Upper lobe of right lung (tissue), 1 donor: ENCODE data around the gene KCNJ4. TPM values are rescaled to one million over a fixed set of nuclear protein-coding genes. Genes with fewer than 3 reads are reported as not detected.

Experiments used
- ATAC-seq: fragments of 200-7000 bp; cut with Tn5 transposase; one replicate; pipeline ENCODE4 v1.9.1; 2020; ENCODE audit warnings: mild to moderate bottlenecking, moderate library complexity
- DNase-seq: peaks from one replicate; pipeline ENCODE4 v3.0.0-alpha.2; 2020
- H3K27ac ChIP-seq: fragments of 200-600 bp; one replicate; pipeline ENCODE4 v1.8.0; 2022
- H3K27me3 ChIP-seq: fragments of 200-600 bp; one replicate; pipeline ENCODE4 v1.8.0; 2022; ENCODE audit warnings: mild to moderate bottlenecking
- H3K36me3 ChIP-seq: fragments of 200-600 bp; one replicate; pipeline ENCODE4 v1.8.0; 2022
- H3K4me1 ChIP-seq: fragments of 200-600 bp; one replicate; pipeline ENCODE4 v1.8.0; 2022
- H3K4me3 ChIP-seq: fragments of 200-600 bp; one replicate; pipeline ENCODE4 v1.8.0; 2022; ENCODE audit warnings: mild to moderate bottlenecking
- H3K9me3 ChIP-seq: fragments of 200-600 bp; one replicate; pipeline ENCODE4 v1.8.0; 2022
- intact Hi-C: fragments of 100-400 bp; cut with DNase I; formaldehyde crosslinking; loops from one replicate; pipeline ENCODE4 v1.11.0; 2022
- total RNA-seq: library from RNA; stranded (reverse); fragmentation: NEBNext Ultra II Directional; extraction: Animal tissue kit (Norgen Biotek cat#: 25700); gene quantifications from one replicate; pipeline ENCODE4 v1.2.1, GENCODE V29; 2021
- TF ChIP-seq, protein P1 (sequence below): fragments of 200-600 bp; IDR thresholded peaks from one replicate; pipeline ENCODE4 v1.8.0; 2022; ENCODE audit warnings: antibody characterized with exemption
- donor health status: DM: no; HTN: yes; CAD: no; lungs with severe emphysema.

Gene KCNJ4
- total RNA-seq, 1 donor from 2014 or later, result not detected

DNA sequence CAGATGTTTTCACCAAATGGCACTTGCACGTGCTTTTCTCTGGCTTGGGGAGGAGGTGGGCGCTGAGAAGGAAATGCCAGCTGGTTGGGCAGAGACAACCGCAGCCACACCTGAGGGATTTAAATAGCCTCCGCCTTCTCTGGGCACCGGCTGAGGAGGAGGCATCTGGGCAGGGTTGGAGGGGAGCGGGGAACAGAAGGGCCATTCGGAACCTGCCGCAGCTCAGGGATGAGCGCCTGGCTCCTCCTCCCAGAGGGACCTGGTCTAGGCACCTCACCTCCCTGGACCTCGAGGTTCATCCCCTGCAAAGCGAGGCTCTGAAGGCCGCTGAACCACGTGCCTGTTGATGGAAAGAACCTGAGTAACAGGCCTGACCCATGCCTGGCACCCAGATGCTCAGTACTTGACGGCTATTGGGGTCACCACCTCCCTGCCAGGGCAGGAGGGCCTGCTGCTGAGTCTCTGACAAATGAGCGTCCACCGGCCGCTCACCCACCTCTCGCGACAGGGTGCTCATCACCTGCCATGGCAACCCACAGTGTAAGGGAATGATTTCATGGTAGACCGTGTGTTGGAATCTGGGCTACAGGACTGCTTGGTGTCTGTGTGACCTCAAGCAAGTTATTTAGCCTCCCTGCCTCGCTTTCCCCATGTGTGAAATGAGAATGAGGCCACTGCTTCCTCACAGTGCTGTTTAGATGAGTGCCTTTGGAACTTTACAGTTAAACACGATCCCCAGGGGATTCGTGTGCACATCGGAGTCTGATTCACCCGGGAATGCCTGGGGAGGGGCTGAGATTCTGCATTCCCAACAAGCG lies 10.9 kb upstream of the KCNJ4 start:
- peak; percentile 41 for DNase-seq
- H3K9me3 ChIP-seq, result no peaks in the 10 kb centered on the region
- H3K36me3 ChIP-seq, result no peaks in the 10 kb centered on the region
- TF ChIP-seq, protein P1, sequence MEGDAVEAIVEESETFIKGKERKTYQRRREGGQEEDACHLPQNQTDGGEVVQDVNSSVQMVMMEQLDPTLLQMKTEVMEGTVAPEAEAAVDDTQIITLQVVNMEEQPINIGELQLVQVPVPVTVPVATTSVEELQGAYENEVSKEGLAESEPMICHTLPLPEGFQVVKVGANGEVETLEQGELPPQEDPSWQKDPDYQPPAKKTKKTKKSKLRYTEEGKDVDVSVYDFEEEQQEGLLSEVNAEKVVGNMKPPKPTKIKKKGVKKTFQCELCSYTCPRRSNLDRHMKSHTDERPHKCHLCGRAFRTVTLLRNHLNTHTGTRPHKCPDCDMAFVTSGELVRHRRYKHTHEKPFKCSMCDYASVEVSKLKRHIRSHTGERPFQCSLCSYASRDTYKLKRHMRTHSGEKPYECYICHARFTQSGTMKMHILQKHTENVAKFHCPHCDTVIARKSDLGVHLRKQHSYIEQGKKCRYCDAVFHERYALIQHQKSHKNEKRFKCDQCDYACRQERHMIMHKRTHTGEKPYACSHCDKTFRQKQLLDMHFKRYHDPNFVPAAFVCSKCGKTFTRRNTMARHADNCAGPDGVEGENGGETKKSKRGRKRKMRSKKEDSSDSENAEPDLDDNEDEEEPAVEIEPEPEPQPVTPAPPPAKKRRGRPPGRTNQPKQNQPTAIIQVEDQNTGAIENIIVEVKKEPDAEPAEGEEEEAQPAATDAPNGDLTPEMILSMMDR, result no peak
- peaks cover 12% of the 10 kb centered on the region for H3K4me1 ChIP-seq
- H3K27ac ChIP-seq, result no peak overlapping the region
- peaks cover 41% of the 10 kb centered on the region for H3K27me3 ChIP-seq
- ATAC-seq, result no peak
- intact Hi-C loops, result no loop called here
- H3K4me3 ChIP-seq, result no peak overlapping the region

DNA sequence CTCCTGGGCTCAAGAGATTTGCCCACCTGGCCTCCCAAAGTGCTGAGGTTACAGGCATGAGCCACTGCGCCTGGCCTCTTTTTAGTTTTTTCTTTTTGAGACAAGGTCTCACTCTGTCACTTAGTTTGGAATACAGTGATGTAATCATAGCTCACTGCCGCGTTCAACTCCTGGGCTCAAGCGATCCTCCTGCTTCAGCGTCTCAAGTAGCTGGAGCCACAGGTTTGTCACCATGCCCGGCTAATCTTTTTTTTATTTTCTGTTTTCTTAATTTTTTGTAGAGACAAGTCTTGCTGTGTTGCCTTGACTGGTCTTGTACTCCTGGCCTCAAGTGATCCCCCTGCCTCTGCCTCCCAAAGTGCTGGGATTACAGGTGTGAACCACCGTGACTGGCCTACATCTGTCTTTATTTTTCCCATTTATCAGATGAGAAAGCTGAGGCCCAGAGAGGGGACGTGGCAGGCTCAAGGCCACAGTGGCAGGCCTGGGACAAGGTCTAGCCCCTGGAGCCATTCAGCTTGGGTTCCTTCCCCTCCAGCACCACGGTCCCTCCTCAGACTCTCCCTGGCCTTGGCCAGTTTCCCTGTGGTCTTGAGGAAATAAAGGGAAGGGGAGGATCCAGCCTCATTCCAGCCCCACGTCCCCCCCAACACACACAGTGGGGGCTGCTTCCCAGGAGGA lies 10.1 kb upstream of the KCNJ4 start:
- intact Hi-C loops, result no loop called here
- TF ChIP-seq, protein P1, result no peak
- DNase-seq, result peak; percentile 52
- no peak for ATAC-seq
- no peak overlapping the region for H3K27ac ChIP-seq
- no peaks in the 10 kb centered on the region for H3K9me3 ChIP-seq
- no peak overlapping the region for H3K4me3 ChIP-seq
- H3K27me3 ChIP-seq, result peaks cover 46% of the 10 kb centered on the region
- no peaks in the 10 kb centered on the region for H3K36me3 ChIP-seq
- peaks cover 12% of the 10 kb centered on the region for H3K4me1 ChIP-seq

DNA sequence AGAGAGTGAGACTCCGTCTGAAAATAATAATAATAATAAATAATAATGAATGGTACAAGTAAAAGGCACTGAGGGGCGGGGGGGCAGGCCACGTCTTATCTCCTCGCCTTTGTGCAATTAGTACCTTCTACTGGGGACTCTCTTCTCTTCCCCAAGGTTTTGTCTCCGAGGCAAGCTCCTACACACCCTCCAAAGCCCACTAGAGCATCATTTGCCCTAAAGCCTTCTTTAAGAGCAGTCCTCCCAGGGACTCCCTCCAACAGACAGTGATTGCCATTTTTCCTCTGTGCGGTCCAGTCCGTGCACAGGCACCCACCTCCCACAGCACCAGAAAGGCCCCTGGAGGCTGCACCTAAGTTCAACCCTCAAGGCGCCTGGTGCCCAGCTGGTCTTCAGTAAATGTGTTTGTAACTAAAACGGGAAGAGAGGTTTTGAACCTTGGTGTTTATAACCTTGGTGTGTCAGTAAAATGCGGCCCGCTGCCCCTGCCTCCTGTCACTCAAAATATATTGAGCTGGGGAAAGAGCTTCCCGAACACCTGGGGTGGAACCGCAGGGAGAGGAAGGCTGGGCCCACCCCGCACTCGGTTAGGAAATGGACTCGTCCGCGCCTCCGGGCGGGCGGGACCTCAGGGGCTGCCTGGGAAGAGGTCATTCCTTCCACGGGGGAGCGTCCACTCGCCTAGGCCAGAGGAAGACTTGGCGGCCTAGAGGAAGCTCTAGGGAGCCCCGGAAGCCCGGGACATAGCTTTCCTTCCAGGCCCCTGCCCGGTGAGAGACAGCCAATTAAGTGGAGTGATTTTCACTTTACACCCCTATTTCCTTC lies 8.2 kb upstream of the KCNJ4 start:
- ATAC-seq, result peak; percentile 4
- peaks cover 8% of the 10 kb centered on the region for H3K4me1 ChIP-seq
- TF ChIP-seq, protein P1, result no peak
- H3K9me3 ChIP-seq, result no peaks in the 10 kb centered on the region
- intact Hi-C loops, result no loop called here
- peaks cover 58% of the 10 kb centered on the region for H3K27me3 ChIP-seq
- peak; percentile 68 for DNase-seq
- no peak overlapping the region for H3K4me3 ChIP-seq
- no peaks in the 10 kb centered on the region for H3K36me3 ChIP-seq
- no peak overlapping the region for H3K27ac ChIP-seq

DNA sequence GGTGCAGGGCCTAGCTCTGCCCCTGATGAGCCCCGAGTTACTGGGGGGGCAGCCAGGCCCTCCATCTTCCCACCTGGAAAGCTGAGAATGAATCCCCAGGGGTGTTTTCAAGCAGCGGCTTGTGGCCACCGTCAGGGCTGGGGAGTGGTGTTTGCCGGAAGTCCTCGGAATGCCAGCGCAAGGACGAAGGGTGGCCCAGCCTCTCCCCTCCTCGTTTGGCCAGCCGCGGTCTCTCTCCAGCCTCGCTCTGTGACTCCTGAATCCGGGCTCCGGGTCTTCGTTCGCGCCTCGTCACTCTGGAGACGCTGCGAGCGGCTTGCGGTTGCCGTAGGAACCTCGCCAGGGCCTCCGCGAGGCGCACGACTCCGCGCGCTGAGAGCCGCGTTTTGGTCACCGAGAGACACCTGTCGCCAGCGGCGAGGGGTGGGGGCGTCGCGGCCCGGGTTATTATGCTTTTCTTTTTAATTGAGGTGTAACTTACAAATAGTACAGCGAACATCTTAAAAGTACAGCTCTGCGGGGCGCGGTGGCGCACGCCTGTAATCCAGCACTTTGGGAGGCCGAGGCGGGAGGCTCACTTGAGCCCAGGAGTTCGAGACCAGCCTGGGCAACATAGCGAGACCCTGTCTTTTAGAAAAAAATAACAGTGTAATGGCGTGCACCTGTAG lies 6.5 kb upstream of the KCNJ4 start:
- ATAC-seq, result peak; percentile 89
- Histone ChIP-seq H3K27ac (no peak overlapping the region), H3K27me3 (peaks cover 69% of the 10 kb centered on the region), H3K36me3 (no peaks in the 10 kb centered on the region), H3K9me3 (no peaks in the 10 kb centered on the region), H3K4me3 (peak overlapping the region; percentile 9), H3K4me1 (peaks cover 6% of the 10 kb centered on the region)
- TF ChIP-seq, protein P1, result no peak
- peak; percentile 91 for DNase-seq
- intact Hi-C loops, result no loop called here

DNA sequence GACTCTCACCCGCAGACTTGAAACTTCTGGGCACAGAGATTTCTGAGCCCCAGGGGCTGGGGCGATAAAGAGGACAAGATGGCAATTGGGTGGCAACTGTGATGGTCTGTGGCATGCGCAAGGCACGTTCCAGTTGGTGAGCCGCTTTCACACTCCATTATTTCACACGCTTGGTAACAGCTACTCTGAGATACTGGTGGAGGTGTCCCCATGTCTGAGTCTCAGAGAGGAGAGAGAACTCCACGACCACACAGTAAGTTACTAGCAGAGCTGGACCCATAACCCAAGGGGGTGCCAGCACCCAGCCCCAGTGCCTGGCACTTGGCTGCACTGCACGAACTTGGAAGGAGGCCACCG lies 6.0 kb upstream of the KCNJ4 start:
- no peak for DNase-seq
- Histone ChIP-seq H3K9me3 (no peaks in the 10 kb centered on the region), H3K4me1 (peaks cover 6% of the 10 kb centered on the region), H3K36me3 (no peaks in the 10 kb centered on the region), H3K4me3 (no peak overlapping the region), H3K27me3 (peaks cover 75% of the 10 kb centered on the region), H3K27ac (no peak overlapping the region)
- TF ChIP-seq, protein P1, result no peak
- ATAC-seq, result peak; percentile 7
- intact Hi-C loops, result no loop called here
